Stomach (tissue), 9 donors: ENCODE measurements around the gene GPR176. TPM values are rescaled to one million over a fixed set of nuclear protein-coding genes. Genes with fewer than 3 reads are reported as not detected.

Source experiments
- DNase-seq, 2 donors: peaks; one replicate each; pipeline versions ENCODE4 v3.0.0 to v3.0.0-alpha.2; 2013 to 2019
- H3K27ac ChIP-seq, 5 donors: fragments of 200-600 bp in 4 of 5; sonication (generic) in 4 of 5; one replicate each; pipeline ENCODE4 v1.5.1; 2013 to 2019; ENCODE audit warnings: mild to moderate bottlenecking in 1 of 5, moderate library complexity in 1 of 5
- H3K27me3 ChIP-seq, 3 donors: fragments of 200-600 bp; sonication (generic); one replicate each; pipeline ENCODE4 v1.5.1; 2017 to 2019; ENCODE audit warnings: mixed run types in 1 of 3
- H3K36me3 ChIP-seq, 4 donors: fragments of 200-600 bp; sonication (generic); 1 replicate in 3 of 4; 2 replicates in 1 of 4; pipeline ENCODE4 v1.5.1; 2016 to 2019
- H3K4me1 ChIP-seq, 4 donors: fragments of 200-600 bp; sonication (generic); one replicate each; pipeline ENCODE4 v1.5.1; 2016 to 2019
- H3K4me3 ChIP-seq, 4 donors: fragments of 200-600 bp; sonication (generic) in 3 of 4; one replicate each; pipeline ENCODE4 v1.5.1; 2016 to 2019; ENCODE audit warnings: mild to moderate bottlenecking in 1 of 4
- H3K9me3 ChIP-seq, 4 donors: fragments of 200-600 bp; sonication (generic); one replicate each; pipeline ENCODE4 v1.5.1; 2016 to 2019
- EP300 ChIP-seq: sonication (generic); formaldehyde crosslinking; IDR thresholded peaks from one replicate; pipeline ENCODE4 v1.6.1; 2017; ENCODE audit warnings: antibody characterized with exemption
- POLR2A ChIP-seq, 4 donors: fragments of 450-650 bp; IDR thresholded peaks; one replicate each; pipeline ENCODE4 v1.6.1; 2016; ENCODE audit warnings: antibody characterized with exemption in 4 of 4, control low read depth in 2 of 4, mild to moderate bottlenecking in 1 of 4, moderate library complexity in 1 of 4
- POLR2AphosphoS5 ChIP-seq, 3 donors: sonication (generic); formaldehyde crosslinking; IDR thresholded peaks; one replicate each; pipeline ENCODE4 v1.6.1; 2016; ENCODE audit warnings: antibody characterized with exemption in 3 of 3
- WGBS, 5 donors: extraction: QIAGEN DNeasy Blood & Tissue Kit in 3 of 5; methylation state at CpG; one replicate each; pipeline versions ENCODE4 v1.1.5 to v1.1.7; 2013 to 2018; 5-methylcytosine and 5-hydroxymethylcytosine counted together
- intact Hi-C: fragments of 100-400 bp; cut with DNase I; formaldehyde crosslinking; loops from one replicate; pipeline ENCODE4 v1.15.1; 2023; ENCODE audit warnings: low total_unique reads
- polyA plus RNA-seq, 3 donors: library from polyadenylated mRNA; stranded (reverse); fragments of 200-250 nt; gene quantifications; one replicate each; pipeline ENCODE4 v1.2.3, GENCODE V29; 2013
- small RNA-seq, 4 donors: library from RNA; depleted of rRNA; stranded (forward); fragments of <200 nt; gene quantifications; one replicate each; pipeline ENCODE3, GENCODE V24; 2016
- total RNA-seq, 5 donors: library from RNA; depleted of rRNA; stranded (reverse); fragments of >200 nt; gene quantifications; one replicate each; pipeline versions ENCODE4 v1.1.0 to v1.2.3, GENCODE V29; 2014 to 2016
- TF ChIP-seq, protein P1 (sequence below), 7 experiments: fragments of 450-650 bp in 4 of 7; fragments of 200-600 bp in 3 of 7; sonication (generic) in 3 of 7; IDR thresholded peaks; one replicate each; pipeline ENCODE4 v1.5.1; 2016 to 2019; ENCODE audit warnings: antibody characterized with exemption in 7 of 7, control low read depth in 2 of 7, mild to moderate bottlenecking in 1 of 7
- donor health status: healthy with polysubstance abuse.
- donor health status: Bipolar disorder and iron deficiency.
- donor health status: healthy.

GPR176 gene
- total and polyA plus RNA-seq, 8 donors, result 0.29 to 10.1 (median 1.3) TPM; not detected in 1

GRCh38 chr15:39761006-39761405 lies 159.1 kb downstream of the GPR176 start:
- Histone ChIP-seq H3K4me1 (no peaks in the 10 kb centered on the region), H3K27me3 (no peaks in the 10 kb centered on the region), H3K27ac (no peak overlapping the region), H3K36me3 (no peaks in the 10 kb centered on the region), H3K9me3 (no peaks in the 10 kb centered on the region), H3K4me3 (no peak overlapping the region)
- TF ChIP-seq POLR2AphosphoS5 (IDR thresholded peaks at IDR 0.05) (no peak), POLR2A (IDR thresholded peaks at IDR 0.05) (no peak), EP300 (no peak)
- TF ChIP-seq, protein P1, sequence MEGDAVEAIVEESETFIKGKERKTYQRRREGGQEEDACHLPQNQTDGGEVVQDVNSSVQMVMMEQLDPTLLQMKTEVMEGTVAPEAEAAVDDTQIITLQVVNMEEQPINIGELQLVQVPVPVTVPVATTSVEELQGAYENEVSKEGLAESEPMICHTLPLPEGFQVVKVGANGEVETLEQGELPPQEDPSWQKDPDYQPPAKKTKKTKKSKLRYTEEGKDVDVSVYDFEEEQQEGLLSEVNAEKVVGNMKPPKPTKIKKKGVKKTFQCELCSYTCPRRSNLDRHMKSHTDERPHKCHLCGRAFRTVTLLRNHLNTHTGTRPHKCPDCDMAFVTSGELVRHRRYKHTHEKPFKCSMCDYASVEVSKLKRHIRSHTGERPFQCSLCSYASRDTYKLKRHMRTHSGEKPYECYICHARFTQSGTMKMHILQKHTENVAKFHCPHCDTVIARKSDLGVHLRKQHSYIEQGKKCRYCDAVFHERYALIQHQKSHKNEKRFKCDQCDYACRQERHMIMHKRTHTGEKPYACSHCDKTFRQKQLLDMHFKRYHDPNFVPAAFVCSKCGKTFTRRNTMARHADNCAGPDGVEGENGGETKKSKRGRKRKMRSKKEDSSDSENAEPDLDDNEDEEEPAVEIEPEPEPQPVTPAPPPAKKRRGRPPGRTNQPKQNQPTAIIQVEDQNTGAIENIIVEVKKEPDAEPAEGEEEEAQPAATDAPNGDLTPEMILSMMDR (IDR thresholded peaks at IDR 0.05), result no peak
- no peak for DNase-seq
- 73 to 93% (median 79%) methylated on average over 2 of the region's 2 CpGs for WGBS, 5 donors
- intact Hi-C loops, result loop anchor here (10.0 kb wide), 1 partner anchor 1056 kb away; no protein-coding TSS in a partner anchor

DNA sequence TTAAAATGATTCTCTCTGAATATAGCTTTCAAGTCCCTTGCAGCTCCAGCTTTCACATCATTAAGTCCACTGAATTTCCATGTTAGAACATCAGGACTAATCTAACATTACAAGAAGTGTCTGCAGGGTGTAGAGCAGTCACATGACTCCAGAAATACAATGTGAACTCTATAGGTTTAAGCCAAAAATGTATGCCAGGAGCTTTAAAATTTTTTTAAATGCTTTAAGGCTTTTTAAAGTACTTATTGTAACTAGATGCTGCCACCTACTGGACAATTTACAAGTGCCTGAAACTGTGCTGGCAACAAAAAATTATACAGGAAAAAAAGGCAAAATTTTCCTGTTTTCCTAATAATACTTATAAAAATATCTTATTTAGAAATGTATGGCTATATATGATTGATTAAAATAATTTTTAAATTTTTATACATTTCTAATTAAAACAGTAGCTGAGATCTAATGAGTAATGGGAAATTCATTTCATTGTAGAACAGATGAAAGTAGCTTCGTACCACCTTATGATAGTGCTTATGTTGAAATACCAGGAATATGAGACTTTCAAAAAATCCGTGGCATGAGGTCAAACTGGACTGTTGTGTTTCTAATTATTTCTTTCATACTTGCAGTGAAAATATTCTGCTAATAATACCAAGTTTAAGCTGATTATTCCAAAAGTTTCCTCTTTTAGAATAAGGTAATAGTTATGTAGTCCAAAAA lies 163.1 kb downstream of the GPR176 start:
- 48 to 54% (median 49%) methylated on average over 2 of the region's 2 CpGs for WGBS, 5 donors
- TF ChIP-seq POLR2A (IDR thresholded peaks at IDR 0.05) (no peak), EP300 (no peak), POLR2AphosphoS5 (IDR thresholded peaks at IDR 0.05) (no peak)
- TF ChIP-seq, protein P1 (IDR thresholded peaks at IDR 0.05), result peak in 4 of 7 experiments; percentile 39 to 87 (median 78)
- no peak overlapping the region for H3K4me3 ChIP-seq
- no peak overlapping the region for H3K27ac ChIP-seq
- intact Hi-C loops, result loop anchor here (10.0 kb wide), 1 partner anchor 942 kb away; no protein-coding TSS in a partner anchor
- H3K36me3 ChIP-seq, result no peaks in the 10 kb centered on the region
- H3K9me3 ChIP-seq, result no peaks in the 10 kb centered on the region
- peak in 1 of 2 donors; percentile 84 for DNase-seq
- no peaks in the 10 kb centered on the region for H3K27me3 ChIP-seq
- no peaks in the 10 kb centered on the region for H3K4me1 ChIP-seq

GRCh38 chr15:39752991-39753390 lies 167.1 kb downstream of the GPR176 start:
- no peaks in the 10 kb centered on the region for H3K27me3 ChIP-seq
- H3K9me3 ChIP-seq, result no peaks in the 10 kb centered on the region
- no peak overlapping the region for H3K4me3 ChIP-seq
- TF ChIP-seq POLR2A (IDR thresholded peaks at IDR 0.05), result no peak
- TF ChIP-seq EP300, result no peak
- TF ChIP-seq, protein P1 (IDR thresholded peaks at IDR 0.05), result no peak
- TF ChIP-seq POLR2AphosphoS5 (IDR thresholded peaks at IDR 0.05), result no peak
- 35 to 66% (median 56%) methylated on average over 1 of the region's 1 CpG for WGBS, 5 donors
- intact Hi-C loops, result loop anchor here (10.0 kb wide), 1 partner anchor 938 kb away; no protein-coding TSS in a partner anchor
- no peaks in the 10 kb centered on the region for H3K36me3 ChIP-seq
- no peak for DNase-seq
- no peaks in the 10 kb centered on the region for H3K4me1 ChIP-seq
- no peak overlapping the region for H3K27ac ChIP-seq

GRCh38 chr15:39752246-39752645 lies 167.8 kb downstream of the GPR176 start:
- intact Hi-C loops, result loop anchor here (10.0 kb wide), 1 partner anchor 937 kb away; no protein-coding TSS in a partner anchor
- Histone ChIP-seq H3K4me3 (no peak overlapping the region), H3K27me3 (no peaks in the 10 kb centered on the region), H3K27ac (no peak overlapping the region), H3K9me3 (no peaks in the 10 kb centered on the region), H3K4me1 (no peaks in the 10 kb centered on the region), H3K36me3 (no peaks in the 10 kb centered on the region)
- DNase-seq, result no peak
- TF ChIP-seq POLR2A (IDR thresholded peaks at IDR 0.05), result no peak
- no peak for TF ChIP-seq POLR2AphosphoS5 (IDR thresholded peaks at IDR 0.05)
- TF ChIP-seq, protein P1 (IDR thresholded peaks at IDR 0.05), result no peak
- no peak for TF ChIP-seq EP300

Small RNA genes lying within 50 kb of the gene (small RNA-seq; reads per million reads assigned to genes)
- 0 reads per million in 4 donors for gene RF00019

Other genes with a start within 250 kb of the GPR176 start
- gene FSIP1, start 137.4 kb downstream of the GPR176 start, total RNA-seq, result 100 to 1,000 TPM in 1 of 5 donors, 1 to 10 TPM in 2, under 1 TPM in 2; 0.43 to 141 (median 1.1) TPM
- under 1 TPM; 0.08 to 0.44 (median 0.31) TPM for gene FSIP1, start 137.4 kb downstream of the GPR176 start, polyA plus RNA-seq
- gene EIF2AK4, start 13.8 kb upstream of the GPR176 start, total RNA-seq, result 10 to 100 TPM; 34.2 to 64.9 (median 46.0) TPM
- 10 to 100 TPM; 18.3 to 35.3 (median 24.8) TPM for gene EIF2AK4, start 13.8 kb upstream of the GPR176 start, polyA plus RNA-seq
- gene SRP14, start 118.9 kb upstream of the GPR176 start, total RNA-seq, result 100 to 1,000 TPM in 3 of 5 donors, 10 to 100 TPM in 2; 72.4 to 350 (median 168) TPM
- 100 to 1,000 TPM; 369 to 411 (median 382) TPM for gene SRP14, start 118.9 kb upstream of the GPR176 start, polyA plus RNA-seq
- 10 to 100 TPM in 3 of 5 donors, 1 to 10 TPM in 2; 2.2 to 11.7 (median 10.7) TPM for gene BMF, start 188.6 kb upstream of the GPR176 start, total RNA-seq
- 1 to 10 TPM; 3.8 to 6.5 (median 5.1) TPM for gene BMF, start 188.6 kb upstream of the GPR176 start, polyA plus RNA-seq
- gene BUB1B, start 240.8 kb upstream of the GPR176 start, total RNA-seq, result 10 to 100 TPM in 1 of 5 donors, 1 to 10 TPM in 4; 1.8 to 25.0 (median 4.6) TPM
- gene BUB1B, start 240.8 kb upstream of the GPR176 start, polyA plus RNA-seq, result 1 to 10 TPM; 1.6 to 5.6 (median 2.6) TPM